ENCODE data around the gene ERF.

Gene ERF

DNA sequence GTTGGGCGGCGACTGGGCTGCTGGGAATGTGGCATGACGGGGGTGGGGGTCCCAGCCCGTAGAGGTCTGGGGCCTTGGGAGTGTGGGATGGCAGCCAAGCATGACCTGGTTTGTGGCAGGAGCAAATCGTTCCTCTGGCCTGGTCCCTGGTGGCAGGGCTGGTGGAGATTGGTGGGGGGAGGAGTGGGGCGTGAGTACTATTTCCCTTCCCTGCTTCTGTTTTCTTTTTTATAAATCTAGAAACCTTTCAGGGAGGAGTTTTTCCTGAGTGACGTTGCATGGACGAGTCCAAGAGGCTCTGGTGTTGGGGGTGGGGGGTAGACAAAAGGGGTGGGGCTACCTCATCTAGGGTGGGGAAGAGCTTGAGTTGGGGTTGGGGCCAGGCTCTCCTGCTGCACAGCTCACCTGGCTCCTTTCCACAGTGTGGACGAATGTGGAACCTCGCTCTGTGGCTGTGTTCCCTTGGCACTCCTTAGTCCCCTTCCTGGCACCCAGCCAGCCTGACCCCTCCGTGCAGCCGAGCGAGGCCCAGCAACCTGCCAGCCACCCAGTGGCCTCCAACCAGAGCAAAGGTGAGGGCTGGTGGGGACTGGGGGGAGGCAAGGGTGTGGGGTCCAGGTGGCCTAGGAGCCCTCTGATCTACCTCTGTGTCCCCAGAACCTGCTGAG is 31.6 kb upstream of the ERF start:
- no peak for DNase-seq

DNA sequence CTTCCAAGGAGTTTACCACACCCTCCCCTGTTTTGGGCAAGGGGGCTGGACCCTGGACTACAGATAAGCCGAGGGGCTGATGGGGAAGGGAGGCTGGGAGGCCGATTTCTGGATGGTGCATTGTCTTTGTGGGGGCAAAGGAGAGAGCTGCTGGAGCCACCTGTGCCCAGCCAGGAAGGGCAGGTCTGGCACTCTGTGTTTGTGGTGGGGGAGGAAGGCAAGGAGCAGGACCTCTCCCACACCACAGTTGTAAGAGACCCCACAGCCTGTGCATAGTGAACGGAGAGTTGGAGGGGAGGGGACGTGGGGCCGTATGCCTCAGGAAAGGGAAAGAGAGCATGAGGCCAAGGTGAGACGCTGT is 31.0 kb upstream of the ERF start:
- DNase-seq, result no peak

DNA sequence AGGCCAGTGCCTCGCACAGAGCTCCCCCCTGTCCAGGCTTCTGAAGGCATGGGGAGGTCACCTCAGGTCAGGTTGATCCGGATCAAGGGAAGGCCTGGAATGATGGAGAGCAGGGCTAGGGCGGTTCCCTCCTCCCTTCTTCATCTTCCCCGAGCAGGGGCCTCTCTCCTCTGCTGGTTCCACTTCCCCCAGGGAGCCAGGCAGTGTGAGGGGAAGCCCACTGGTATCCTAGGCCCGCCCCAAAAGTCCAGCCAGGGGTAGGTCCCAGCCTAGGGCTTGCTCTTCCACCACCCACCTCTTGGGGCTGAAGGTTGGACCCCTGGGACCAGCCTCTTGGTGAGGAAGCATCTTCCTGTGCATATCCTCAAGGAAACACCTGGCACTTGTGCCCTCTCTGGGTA is 30.6 kb upstream of the ERF start:
- no peak for DNase-seq

DNA sequence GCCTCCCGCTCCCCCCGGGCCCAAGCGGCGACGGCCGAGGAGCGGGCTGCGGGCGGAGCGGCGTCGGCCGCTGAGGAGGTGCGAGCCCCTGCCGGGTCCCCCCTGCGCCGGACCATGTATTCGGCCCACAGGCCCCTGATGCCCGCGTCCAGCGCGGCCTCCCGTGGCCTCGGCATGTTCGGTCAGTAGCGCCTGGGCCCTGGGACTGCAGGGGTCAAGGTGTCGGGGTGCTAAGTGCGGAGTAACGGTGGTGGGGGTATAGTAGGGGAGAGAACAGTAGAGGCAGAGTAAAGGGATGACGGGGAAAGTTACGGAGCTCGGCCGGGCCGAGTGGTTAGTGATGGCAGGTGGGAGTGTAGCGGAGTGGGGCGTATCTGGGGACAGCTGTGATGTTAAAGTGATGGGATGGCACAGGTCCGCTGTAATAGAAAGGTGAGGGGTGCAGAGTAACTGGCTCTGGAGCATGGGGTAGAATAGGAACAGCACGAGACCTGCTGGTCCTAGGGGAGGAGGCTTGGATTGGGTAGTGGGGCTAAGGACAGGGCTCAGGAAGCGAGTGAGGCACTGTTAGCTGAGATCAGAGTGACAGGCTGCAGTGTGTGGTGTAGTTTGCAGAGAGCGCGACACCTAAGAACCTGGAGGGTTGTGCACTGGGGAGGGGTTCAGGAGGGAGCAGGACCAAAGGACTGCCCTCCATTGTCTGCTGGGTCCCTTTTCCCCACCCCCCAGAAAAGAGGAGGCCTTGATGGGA is 29.8 kb upstream of the ERF start:
- DNase-seq, result no peak

DNA sequence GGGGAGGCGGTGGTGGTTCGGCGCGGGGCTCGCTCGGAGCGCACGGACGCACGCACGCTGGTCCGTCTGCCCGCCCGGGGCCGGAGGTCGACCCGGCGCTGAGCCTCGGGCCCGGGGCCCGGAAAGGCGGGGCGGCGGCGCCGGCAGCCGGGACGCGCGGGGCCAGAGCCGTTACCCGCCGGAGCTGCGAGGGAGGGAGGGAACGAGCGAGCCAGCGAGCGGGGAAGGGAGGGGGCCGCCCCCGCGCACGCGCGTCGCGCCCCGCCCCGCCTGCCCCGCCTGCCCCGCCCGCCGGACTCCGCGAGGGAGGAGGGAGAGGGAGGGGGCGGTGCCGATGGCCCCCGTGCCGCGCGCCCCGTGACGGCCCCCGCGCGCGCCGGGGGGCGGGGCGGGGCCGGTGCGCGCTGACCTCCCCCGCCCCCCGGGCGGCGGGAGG is 29.2 kb upstream of the ERF start:
- DNase-seq, result peak; percentile 78

DNA sequence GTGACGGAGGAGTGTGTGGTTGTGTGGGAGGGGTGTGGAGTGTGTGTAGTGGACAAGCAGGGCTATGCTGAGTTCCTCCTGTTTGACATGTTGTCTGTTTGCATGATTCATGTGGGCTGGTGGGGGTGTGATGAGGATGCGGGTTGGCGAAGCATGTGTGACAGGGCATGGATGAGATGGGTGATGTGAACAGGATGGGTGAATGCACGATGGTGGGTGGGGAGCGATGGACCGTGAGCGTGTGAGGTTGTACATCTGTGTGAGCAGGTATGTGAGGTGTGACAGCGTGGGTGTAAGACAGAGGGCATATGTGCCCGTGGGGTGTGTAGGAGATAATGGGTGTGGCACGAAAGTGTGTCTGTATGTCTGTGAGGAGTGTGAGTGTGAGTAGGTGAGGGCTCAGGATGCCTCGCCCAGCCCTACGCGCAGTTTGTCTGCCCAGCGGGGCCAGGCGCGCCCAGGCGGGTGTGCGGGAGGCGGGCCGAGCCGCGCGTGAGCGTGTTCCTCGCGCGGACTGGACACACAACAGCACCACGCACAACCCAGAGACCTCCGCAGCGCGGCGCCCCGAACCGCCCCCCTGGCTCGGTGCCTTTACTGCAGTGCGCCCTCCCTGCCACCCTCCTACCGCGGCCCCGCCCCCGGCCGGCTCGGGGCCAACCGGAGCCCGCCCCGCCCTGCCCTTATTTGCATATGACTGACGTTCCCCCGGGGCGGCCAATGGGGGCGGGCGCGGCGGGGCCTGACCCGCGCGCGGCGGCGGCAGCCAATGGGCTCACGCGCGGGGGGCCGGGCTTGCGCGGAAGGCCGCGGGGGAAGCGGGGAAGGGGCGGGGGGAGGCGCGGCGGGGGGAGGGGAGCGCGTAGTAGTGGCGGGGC is 28.5 kb upstream of the ERF start:
- DNase-seq, result peak; percentile 83

DNA sequence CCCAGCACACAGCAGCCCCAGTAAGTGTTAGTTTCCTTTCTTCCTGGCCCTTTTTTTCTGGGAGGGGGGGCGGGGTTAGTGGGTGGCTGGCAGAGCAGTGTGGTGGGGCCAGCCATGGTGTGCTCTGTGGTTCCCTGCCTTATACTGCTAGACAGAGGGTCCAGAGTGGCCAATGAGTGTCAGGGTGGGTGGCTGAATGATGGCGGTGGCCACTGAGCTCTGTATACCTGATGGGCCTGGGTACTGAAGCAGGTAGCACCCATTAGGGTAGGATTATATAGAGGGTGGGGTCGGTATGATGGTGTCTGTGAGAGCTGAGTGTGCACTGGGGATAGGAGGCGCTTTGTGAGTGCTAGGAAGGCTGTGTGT is 27.9 kb upstream of the ERF start:
- no peak for DNase-seq

DNA sequence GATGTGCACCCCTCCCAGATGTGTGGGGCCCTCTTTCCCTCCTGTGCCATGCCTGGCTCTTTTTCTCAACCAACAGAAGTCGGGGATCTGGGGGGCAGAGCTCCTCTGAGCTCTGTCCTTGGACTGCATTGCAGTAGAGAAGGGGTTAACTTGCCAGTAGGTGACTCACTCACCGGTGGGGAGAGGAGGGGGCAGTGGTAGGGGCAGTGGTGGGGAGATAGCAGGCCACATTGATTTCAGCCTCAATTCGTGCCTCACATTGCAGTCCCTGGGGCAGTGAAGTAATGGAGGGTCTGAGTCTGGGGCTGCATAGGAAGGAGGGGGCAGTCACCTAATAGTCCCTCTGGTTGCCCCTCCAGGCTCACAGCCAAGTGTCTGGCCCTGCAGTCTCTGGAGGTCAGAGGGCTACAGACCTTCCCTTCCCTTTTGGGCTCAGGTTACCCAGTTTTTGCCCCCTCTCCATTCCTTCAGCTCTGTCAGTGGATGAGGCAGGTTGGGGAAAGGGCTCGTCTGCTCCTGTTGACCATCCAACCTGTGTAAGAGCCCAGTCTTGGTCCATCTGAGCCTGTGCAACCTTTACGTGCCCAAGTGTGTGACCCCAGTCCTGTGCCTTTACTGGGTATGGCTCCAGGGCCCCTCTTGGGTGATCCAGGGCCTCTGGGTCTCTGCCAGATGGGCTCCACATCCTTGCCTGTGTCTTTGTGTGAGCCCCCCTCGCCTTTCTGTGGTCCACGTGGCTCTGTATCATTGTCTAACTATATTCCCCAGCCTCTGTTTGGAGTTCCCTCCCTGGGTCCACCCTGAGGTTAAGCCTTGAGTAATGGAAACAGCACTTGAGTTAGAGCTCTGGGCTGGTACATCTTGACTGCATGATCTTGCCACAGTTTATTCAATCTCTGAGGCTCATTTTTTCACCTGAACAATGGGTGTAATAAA is 27.2 kb upstream of the ERF start:
- DNase-seq, result no peak

DNA sequence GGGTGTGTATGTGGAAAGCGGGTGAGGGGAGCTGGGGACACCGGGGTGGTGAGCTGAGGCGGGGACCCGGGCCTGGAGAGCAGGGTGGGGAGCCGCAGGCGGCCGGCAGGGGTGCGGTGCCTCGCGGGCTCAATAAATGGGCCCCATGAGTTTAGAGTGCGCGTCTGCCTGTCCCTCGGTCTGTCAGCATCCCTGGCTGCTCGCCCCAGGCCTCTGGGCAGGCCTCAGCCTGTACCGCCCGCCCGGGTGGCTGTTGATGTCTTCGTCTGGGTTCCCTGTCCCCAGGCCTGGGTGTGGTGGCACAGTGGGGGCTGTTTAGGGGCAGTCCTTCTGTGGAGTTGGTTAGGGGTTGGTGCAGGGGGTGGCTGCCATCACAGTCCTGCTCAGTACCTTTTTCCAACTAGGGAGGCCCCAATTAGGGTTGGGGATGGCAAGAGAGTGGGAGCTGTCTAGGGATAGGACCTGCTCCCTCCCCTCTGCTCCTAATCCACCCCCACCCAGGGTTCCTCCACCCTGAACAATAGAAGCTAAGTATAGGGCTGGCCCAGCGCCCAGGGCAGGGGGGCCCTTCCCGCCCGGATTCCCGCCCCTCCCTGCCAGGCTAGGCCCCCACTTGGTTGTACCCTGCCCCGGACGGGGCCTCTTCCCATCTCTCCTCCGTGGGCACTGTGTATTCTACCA is 26.4 kb upstream of the ERF start:
- no peak for DNase-seq

DNA sequence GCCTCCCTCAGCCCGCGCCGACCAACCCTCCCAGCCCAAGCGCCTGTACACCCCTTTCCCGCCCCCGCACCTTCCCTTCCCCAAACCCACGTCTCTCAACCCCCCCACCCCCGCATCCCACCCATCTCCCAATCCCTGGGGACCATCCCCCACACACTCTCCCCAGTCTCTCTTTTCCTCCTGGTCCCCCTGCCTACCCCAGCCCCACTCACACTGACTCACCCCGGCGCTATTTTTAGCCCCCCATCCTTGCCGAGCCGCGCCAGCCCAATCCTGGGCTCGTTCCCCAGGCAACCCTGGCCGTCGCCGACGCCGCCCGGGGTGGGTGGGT is 25.9 kb upstream of the ERF start:
- DNase-seq, result no peak

DNA sequence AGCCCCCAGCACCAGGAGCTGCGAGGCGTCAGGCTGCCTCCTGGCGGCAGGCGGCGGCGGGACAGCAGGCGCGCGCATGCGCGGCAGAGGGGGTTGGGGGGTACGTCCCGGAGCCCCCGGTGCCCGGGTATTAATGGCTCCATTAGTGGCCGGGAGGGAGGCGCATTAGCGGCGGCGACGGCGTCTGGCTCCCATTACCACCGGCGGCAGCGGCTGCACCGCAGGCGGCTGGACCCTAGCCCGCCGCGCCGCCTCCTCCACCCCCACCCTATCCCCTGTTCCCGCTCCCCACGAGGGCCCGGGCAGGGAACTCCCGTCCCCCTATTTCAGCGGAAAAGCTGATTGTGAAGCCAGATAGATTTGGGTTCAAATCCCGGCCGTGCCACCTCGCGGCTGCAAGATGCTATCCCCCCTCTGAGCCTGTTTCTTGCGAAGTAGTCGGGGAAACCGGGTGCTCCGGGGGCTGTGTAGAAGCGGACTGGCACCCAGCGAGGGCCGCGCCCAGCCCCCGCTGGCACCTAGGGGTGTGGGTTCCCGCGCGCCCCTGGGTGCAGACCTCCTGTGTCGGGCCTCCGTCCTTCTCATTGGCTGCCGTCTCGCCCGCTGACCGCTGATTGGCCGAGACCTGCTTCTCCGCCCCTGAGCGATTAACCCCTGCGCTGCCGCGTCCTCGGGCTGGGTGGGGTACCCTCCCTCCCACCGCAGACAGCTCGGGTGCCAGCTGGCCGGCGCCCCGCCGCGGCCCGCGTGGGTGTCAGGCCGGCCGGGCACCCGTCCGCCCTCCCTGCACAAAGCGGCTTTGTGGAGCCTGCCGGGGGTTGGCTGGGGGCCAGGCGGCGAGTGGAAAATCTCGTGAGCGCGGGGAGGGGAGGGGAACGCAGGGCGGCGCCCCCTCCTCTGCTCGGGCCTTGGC is 25.2 kb upstream of the ERF start:
- peak; percentile 65 for DNase-seq

DNA sequence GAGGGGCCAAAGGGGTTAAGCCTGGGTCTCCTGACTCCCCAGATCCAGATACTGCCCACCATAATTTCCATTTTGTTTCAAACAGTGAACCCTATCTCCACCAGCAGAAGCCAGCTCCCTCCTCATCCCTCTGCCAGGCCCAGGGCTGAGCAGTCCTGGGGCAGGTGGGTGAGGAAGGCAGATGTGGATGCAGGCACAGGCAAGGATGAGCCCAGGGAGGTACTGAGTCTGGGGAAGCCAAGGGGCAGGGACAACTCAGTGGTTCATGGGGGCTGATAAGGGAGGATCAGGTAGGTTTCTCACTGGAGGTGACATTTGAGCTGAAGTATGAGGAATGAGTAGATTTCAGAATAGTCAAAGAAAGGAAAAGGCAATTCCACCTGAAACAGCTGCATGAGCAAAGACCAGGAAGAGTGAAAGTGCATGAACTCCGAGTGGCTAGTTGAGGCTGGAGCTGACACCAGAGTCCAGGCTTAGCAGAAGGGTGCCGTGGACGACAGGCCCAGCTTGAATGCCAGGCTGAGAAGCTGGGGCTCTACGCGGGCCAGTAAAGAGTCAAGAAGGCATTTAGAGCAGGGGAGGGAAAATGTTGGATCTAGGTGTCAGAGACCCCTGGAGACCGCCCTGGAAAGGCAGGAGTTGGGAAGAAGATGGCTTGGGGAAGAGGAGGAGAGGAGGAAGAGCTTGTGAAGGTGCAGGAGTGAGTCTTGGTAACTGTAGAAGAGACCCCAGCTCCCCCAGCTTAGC is 24.4 kb upstream of the ERF start:
- no peak for DNase-seq

DNA sequence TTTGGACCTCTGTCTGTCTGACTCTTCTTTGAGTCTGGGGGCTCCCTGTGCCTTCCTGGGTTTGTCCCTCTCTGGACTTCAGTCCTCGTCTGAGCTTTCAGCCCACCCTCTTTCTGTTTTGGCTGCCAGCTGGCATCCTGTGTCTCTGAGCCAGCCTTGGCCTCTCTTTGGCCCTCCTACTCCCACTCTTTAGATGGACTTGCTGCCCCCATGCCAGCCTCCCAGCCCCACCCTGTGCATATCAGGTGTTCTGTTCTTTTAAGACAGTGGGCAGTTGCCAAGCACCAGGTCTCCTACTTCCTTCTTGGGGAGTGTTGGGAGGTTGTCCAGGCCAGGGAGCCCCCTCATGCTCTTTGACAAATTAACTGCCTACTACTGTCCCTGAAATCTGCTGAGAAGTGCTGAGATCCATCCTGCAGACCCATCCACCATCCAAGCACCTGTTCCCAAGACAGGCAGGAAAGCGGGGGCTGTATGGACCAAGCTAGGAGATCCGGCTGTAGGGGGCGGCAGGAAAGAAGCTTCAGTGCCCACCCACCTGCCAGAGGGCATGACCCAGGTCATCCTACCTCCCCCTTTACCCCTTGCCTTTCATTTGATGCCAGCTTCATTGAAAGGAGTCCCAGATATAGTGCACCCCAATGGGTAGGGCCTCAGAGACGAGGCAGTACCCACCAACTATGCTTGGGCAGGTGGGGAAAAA is 23.7 kb upstream of the ERF start:
- DNase-seq, result no peak

DNA sequence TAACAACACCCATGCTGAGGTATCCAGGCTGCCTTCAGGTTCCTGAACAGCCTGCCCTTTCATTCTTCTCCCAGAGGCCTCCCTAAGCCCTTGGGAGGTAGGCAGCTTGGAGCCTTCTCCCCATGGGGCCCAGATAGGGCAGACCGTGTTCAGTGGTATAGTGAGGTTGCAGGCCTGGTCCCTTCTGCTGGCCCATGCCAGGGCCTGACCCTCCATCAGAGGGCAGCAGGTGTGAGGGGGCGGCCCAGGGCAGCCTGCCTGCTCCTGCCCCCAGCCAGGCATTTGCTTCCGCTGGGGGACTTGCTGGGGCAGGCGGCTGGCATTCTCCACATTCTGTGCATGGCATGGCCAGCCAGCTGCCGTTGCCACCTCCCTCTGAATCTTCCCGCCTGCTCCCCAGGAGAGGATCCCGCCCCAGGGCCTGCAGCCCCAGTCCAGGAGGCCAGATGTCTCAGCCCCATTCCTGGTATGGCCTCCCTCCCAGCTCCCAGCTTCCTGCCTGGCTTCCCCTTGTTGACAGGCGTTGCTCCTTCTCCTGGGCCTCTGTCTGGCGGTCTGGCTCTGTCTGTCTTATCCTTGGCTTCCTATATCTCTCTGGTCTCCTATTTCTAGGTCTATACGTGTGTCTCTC is 23.0 kb upstream of the ERF start:
- DNase-seq, result no peak

DNA sequence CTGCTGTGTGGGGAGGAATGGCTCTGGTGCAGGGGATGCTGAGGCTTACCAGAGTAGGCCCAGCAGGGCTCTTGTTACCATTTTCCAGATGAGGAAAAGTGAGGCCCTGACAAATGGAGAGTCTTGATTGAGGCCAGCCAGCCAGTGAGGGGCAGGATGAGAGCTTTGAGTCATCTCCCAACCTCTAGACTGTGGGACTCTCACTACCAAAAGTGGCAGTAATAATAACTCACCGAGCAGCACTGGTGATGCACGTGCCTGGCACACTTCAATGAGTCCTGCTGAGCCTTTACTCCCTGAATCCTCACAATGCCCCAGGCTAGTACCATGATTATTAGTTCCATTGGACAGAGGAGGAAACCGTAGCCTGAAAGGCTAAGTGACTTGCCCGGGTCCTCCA is 21.9 kb upstream of the ERF start:
- no peak for DNase-seq

DNA sequence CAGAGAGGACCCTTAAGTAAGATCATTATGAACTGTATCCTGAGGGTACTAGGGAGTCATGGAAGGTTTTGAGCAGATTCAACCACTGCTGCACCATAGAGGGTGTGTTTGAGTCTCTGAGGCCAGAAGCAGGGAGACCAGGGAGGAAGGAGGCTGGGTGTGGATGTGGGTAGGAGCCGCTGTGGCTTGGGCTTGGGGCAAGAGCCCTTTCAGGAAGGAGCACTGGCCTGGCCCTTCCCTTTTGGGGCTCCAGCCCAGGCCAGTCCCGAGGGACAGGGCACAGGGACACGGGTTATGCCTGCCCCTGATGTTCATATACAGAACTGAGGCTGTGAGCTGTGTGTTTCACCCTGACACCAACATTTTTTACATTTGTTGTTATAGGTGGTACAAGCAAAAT is 21.4 kb upstream of the ERF start:
- no peak for DNase-seq

DNA sequence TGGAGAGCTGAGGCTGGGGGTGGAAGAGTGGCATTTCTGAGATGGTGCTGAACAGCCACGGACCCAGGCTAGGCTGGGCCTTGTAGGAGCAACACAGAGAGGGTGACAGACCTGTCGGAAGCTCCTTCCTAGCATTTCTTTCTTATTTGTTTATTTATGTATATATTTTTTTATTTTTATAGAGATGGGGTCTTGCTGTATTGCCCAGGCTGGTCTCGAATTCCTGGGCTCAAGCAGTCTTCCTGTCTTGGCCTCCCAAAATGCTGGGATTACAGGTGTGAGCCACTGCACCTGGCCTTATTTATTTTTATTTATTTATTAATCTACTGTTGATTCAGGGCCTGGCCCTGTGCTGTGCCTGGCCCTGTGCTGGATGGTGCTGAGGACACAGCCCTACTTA is 20.6 kb upstream of the ERF start:
- DNase-seq, result no peak

DNA sequence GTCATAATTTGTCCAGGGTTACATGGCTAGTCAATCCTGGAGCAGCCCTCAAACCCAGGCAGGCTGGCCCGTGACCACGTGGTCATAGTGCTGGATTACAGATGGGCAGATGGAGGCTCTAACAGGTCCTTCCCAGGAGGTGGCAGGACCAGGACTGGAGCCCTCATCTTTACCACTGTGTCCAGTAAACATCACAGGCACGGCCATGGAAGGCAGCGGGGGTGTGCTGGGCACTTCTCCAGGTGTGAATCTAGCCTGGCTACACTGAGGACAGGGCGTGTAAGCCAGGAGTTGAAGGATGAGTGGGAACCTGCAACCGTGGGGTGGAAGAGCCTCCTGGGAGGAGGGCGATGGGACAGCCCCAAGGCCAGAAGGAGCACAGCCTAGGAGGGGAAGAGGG is 20.2 kb upstream of the ERF start:
- no peak for DNase-seq

DNA sequence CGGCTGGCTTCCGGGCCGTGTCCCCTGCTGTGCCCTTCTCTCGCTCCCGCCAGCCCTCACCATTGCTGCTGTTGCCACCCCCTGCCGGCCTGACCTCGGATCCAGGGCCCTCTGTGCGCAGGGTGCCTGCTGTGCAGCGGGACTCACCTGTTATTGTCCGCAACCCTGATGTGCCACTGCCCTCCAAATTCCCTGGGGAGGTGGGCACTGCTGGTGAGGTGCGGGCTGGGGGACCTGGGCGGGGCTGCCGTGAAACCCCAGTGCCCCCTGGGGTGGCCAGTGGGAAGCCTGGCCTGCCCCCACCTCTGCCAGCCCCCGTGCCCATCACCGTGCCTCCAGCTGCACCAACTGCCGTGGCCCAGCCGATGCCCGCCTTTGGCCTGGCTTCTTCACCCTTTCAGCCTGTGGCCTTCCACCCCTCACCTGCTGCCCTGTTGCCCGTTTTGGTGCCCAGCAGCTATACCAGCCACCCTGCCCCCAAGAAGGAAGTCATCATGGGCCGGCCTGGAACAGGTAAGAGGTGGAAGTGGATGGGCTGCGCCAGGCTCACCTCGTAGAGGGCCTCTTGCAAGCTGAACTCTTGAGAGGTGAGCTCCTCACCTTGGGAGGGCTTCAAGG is 19.2 kb upstream of the ERF start:
- DNase-seq, result no peak

Measured in GOT3 (cell line).